Psoas muscle (tissue), 8 donors: Measurements from ENCODE around the gene IGSF21. TPM values are rescaled to one million over a fixed set of nuclear protein-coding genes. Genes with fewer than 3 reads are reported as not detected.

Source experiments
- ATAC-seq, 4 donors: fragments of 200-7000 bp; cut with Tn5 transposase; one replicate each; pipeline ENCODE4 v1.9.1; 2020; ENCODE audit warnings: moderate library complexity in 3 of 4, mild to moderate bottlenecking in 2 of 4
- DNase-seq, 2 donors: peaks; one replicate each; pipeline ENCODE4 v3.0.0-alpha.2; 2020
- H3K27ac ChIP-seq: fragments of 200-600 bp; one replicate; pipeline ENCODE4 v1.8.0; 2022
- H3K27me3 ChIP-seq, 3 donors: fragments of 200-600 bp in 1 of 3; one replicate each; pipeline versions ENCODE4 v1.6.1 to v1.8.0; 2013 to 2022; ENCODE audit warnings: low read length in 2 of 3, mild to moderate bottlenecking in 2 of 3, moderate library complexity in 1 of 3; ENCODE audit not compliant: insufficient read depth in 3 of 3
- H3K36me3 ChIP-seq, 2 donors: fragments of 200-600 bp in 1 of 2; one replicate each; pipeline versions ENCODE4 v1.6.1 to v1.8.0; 2013 to 2022; ENCODE audit warnings: low read depth in 1 of 2, mild to moderate bottlenecking in 1 of 2, moderate library complexity in 1 of 2; ENCODE audit not compliant: insufficient read depth in 1 of 2
- H3K4me1 ChIP-seq: fragments of 200-600 bp; one replicate; pipeline ENCODE4 v1.8.0; 2022
- H3K4me3 ChIP-seq: fragments of 200-600 bp; one replicate; pipeline ENCODE4 v1.8.0; 2022; ENCODE audit warnings: mild to moderate bottlenecking
- H3K9me3 ChIP-seq: fragments of 200-600 bp; one replicate; pipeline ENCODE4 v1.8.0; 2022
- WGBS, 3 donors: extraction: QIAGEN DNeasy Blood & Tissue Kit; methylation state at CpG; one replicate each; pipeline versions ENCODE4 v1.1.6 to v1.1.7; 2013; 5-methylcytosine and 5-hydroxymethylcytosine counted together
- intact Hi-C, 2 donors: fragments of 100-400 bp; cut with DNase I; formaldehyde crosslinking; loops; one replicate each; pipeline versions ENCODE4 v1.11.0 to v1.14.2; 2022
- polyA plus RNA-seq, 3 donors: library from polyadenylated mRNA; stranded (reverse); fragments of 200-250 nt; gene quantifications; one replicate each; pipeline ENCODE4 v1.2.3, GENCODE V29; 2013
- total RNA-seq, 4 donors: library from RNA; stranded (reverse); fragmentation: NEBNext Ultra II Directional in 2 of 4; extraction: Animal tissue kit (Norgen Biotek cat#: 25700) in 2 of 4; gene quantifications; one replicate each; pipeline versions ENCODE4 v1.2.1 to v1.2.4, GENCODE V29; 2021 to 2023
- TF ChIP-seq, protein P1 (sequence below): fragments of 200-600 bp; IDR thresholded peaks from one replicate; pipeline ENCODE4 v1.8.0; 2022; ENCODE audit warnings: antibody characterized with exemption
- donor health status: healthy with polysubstance abuse.
- donor health status: DM: no; HTN: no; CAD: no; lungs with moderate emphysema.
- donor health status: Bipolar disorder and iron deficiency.
- donor health status: healthy.
- donor health status: DM: yes; HTN: yes; CAD: no.
- donor health status: DM: no; HTN: no; CAD: no.
- donor health status: DM: no; HTN: no; CAD: no.
- donor health status: DM: yes; HTN: yes; CAD: no.

IGSF21 gene
- total and polyA plus RNA-seq, 7 donors, result 0.10 to 0.88 (median 0.42) TPM

DNA sequence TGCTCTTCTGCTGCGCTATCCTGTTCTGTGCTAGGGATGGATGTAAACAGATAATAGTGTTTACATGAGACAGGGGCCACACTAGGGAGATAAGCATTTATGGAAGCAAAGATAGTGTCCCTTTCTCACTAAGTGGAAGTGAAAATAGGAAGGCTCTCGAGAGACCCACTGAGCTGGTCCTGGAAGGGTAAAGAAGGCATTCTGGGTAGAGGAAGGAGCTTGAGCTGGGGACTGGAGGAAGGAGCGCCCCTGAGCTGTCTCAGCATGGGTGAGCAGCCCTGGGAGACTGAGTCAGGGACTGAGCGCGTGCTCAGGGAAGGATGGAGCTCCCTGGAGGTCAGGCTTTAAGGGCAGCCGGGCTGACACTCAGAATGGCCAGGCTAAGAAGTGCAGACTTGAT is 93.3 kb downstream of the IGSF21 start:
- H3K27me3 ChIP-seq, result peaks cover 5 to 31% (median 10%) of the 10 kb centered on the region in 3 donors
- WGBS, 3 donors, result 71 to 82% (median 77%) methylated on average over 6 of the region's 6 CpGs
- H3K27ac ChIP-seq, result no peak overlapping the region
- no peaks in the 10 kb centered on the region for H3K36me3 ChIP-seq
- DNase-seq, result no peak
- intact Hi-C loops, result no loop called here
- no peak overlapping the region for H3K4me3 ChIP-seq
- H3K9me3 ChIP-seq, result no peaks in the 10 kb centered on the region
- no peak for ATAC-seq
- TF ChIP-seq, protein P1, sequence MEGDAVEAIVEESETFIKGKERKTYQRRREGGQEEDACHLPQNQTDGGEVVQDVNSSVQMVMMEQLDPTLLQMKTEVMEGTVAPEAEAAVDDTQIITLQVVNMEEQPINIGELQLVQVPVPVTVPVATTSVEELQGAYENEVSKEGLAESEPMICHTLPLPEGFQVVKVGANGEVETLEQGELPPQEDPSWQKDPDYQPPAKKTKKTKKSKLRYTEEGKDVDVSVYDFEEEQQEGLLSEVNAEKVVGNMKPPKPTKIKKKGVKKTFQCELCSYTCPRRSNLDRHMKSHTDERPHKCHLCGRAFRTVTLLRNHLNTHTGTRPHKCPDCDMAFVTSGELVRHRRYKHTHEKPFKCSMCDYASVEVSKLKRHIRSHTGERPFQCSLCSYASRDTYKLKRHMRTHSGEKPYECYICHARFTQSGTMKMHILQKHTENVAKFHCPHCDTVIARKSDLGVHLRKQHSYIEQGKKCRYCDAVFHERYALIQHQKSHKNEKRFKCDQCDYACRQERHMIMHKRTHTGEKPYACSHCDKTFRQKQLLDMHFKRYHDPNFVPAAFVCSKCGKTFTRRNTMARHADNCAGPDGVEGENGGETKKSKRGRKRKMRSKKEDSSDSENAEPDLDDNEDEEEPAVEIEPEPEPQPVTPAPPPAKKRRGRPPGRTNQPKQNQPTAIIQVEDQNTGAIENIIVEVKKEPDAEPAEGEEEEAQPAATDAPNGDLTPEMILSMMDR, result no peak
- H3K4me1 ChIP-seq, result no peaks in the 10 kb centered on the region

DNA sequence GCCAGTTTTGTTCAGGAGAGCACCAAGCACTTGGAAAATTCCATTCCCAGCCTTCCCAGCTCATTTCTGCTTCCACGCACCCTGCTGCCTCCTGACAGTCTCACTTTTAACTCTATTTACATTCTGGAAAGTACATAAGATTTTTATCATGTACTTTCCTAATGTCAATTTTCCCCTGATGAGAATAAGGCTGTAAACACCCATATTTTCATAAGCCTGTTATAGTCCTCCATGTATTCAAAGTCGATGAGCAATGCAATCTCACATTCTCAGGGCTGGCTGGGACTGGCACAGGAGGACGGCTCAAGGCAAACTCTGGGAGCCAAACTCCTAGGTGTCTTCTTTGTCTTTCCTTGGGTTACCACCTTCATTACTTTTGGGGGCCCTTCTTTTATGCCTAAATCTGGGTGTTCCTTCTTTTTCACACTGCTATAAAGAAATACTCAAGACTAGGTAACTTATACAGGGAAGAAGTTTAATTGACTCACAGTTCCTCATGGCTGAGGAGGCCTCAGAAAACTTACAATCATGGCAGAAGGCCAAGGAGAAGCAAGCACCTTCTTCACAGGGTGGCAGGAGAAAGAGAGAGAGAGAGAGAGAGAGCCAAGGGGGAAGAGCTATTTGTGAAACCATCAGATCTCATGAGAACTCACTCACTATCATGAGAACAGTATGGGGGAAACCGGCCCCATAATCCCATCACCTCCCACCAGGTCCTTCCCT is 94.6 kb downstream of the IGSF21 start:
- Histone ChIP-seq H3K27me3 (peaks cover 5 to 28% (median 11%) of the 10 kb centered on the region in 3 donors), H3K4me3 (no peak overlapping the region), H3K9me3 (no peaks in the 10 kb centered on the region), H3K27ac (no peak overlapping the region), H3K4me1 (no peaks in the 10 kb centered on the region), H3K36me3 (no peaks in the 10 kb centered on the region)
- intact Hi-C loops, result no loop called here
- DNase-seq, result no peak
- TF ChIP-seq, protein P1, result no peak
- no peak for ATAC-seq
- 60 to 83% (median 79%) methylated on average over 4 of the region's 4 CpGs for WGBS, 3 donors

DNA sequence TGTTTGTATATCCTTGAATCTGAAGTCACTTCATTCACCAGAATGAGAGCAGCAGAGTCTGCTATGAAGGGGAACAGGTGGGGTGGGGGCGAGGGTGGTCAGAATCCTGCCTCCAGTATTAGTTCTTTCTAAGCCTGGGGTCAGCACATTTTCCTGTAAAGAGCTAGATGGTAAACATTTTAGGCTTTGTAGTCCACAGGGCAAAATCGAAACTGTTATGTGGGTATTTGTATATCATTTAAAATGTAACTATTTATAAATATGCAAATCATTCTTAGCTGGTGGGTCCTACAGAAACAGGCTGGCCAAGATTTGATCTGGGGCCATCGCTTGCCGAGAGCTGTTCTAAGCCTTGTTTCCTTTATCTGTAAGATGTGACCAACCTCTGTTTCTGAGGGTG is 96.0 kb downstream of the IGSF21 start:
- TF ChIP-seq, protein P1, result no peak
- Histone ChIP-seq H3K27ac (no peak overlapping the region), H3K36me3 (no peaks in the 10 kb centered on the region), H3K4me3 (no peak overlapping the region), H3K4me1 (no peaks in the 10 kb centered on the region), H3K27me3 (peaks cover 5 to 28% (median 11%) of the 10 kb centered on the region in 3 donors), H3K9me3 (no peaks in the 10 kb centered on the region)
- ATAC-seq (no peak), DNase-seq (no peak)
- intact Hi-C loops, result no loop called here
- 74 to 92% (median 86%) methylated on average over 4 of the region's 4 CpGs for WGBS, 3 donors

DNA sequence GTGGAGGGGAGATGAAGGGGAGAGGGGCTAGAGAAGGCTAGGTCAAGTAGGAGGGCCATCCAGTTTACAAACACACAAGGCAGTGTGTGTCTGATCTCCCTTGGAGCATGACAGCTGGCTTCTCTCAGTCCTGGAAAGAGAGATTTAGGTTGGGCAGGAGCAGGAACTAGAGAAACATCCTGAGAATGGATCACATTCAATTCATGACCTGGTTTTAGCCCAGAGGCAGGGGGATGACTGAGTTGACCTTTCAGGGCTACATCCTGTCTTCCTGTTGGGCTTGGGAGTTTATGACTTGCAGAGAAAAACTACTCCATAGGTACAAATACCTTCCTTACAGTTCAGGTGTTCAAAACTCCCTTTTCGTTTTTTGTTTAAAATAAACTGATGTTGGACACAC is 97.0 kb downstream of the IGSF21 start:
- Histone ChIP-seq H3K27ac (no peak overlapping the region), H3K4me1 (no peaks in the 10 kb centered on the region), H3K4me3 (no peak overlapping the region), H3K36me3 (no peaks in the 10 kb centered on the region), H3K27me3 (peaks cover 5 to 22% (median 11%) of the 10 kb centered on the region in 3 donors), H3K9me3 (no peaks in the 10 kb centered on the region)
- 66 to 86% (median 70%) methylated on average over 1 of the region's 1 CpG for WGBS, 3 donors
- no peak for ATAC-seq
- no peak for DNase-seq
- TF ChIP-seq, protein P1, result no peak
- intact Hi-C loops, result no loop called here

DNA sequence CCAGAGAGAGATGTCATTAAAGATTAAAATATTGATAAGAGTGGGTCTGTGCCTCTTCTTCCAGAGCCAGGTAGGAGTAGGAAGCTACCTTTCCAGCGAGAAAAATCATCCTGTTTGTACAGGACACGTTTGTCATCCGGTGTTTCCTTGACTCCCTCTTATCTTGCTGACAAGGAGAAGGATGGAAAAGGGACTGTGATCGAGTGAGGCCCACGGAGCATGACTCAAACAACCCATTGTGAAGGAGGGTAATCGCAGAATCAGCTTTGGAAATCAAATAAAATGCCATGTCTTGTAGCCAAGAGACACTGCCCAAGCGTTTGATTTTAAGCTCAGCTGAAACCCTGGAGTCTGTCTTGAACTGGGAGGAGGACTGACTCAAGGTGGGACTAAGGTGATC is 97.7 kb downstream of the IGSF21 start:
- TF ChIP-seq, protein P1, result no peak
- WGBS, 3 donors, result 60 to 62% (median 61%) methylated on average over 7 of the region's 7 CpGs
- H3K27ac ChIP-seq, result no peak overlapping the region
- ATAC-seq, result no peak
- H3K36me3 ChIP-seq, result no peaks in the 10 kb centered on the region
- no peaks in the 10 kb centered on the region for H3K9me3 ChIP-seq
- intact Hi-C loops, result no loop called here
- no peaks in the 10 kb centered on the region for H3K4me1 ChIP-seq
- H3K27me3 ChIP-seq, result peaks cover 5 to 20% (median 8%) of the 10 kb centered on the region in 3 donors
- no peak overlapping the region for H3K4me3 ChIP-seq
- no peak for DNase-seq
